ENCODE data around the gene TMC2.
"Not testable (repeated sequence)": the region's sequence is repeated elsewhere in the genome, so short reads cannot be mapped to it uniquely, and the experiment has no call there.

Gene TMC2, protein sequence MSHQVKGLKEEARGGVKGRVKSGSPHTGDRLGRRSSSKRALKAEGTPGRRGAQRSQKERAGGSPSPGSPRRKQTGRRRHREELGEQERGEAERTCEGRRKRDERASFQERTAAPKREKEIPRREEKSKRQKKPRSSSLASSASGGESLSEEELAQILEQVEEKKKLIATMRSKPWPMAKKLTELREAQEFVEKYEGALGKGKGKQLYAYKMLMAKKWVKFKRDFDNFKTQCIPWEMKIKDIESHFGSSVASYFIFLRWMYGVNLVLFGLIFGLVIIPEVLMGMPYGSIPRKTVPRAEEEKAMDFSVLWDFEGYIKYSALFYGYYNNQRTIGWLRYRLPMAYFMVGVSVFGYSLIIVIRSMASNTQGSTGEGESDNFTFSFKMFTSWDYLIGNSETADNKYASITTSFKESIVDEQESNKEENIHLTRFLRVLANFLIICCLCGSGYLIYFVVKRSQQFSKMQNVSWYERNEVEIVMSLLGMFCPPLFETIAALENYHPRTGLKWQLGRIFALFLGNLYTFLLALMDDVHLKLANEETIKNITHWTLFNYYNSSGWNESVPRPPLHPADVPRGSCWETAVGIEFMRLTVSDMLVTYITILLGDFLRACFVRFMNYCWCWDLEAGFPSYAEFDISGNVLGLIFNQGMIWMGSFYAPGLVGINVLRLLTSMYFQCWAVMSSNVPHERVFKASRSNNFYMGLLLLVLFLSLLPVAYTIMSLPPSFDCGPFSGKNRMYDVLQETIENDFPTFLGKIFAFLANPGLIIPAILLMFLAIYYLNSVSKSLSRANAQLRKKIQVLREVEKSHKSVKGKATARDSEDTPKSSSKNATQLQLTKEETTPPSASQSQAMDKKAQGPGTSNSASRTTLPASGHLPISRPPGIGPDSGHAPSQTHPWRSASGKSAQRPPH

GRCh38 chr20:2536560-2536986, at the start of gene TMC2:
TMC2 (plus strand) TSS chr20:2536573; CDS start chr20:2536622, 49 bp downstream.
- DNase-seq = no peak

- DNase-seq = not testable (repeated sequence)
Observed at GRCh38 chr20:2502808-2503384, 33.5 kb upstream of the TMC2 start.

GRCh38 chr20:2504803-2505202, 31.6 kb upstream of the TMC2 start:
- DNase-seq = not testable (repeated sequence)

GRCh38 chr20:2506426-2506825, 29.9 kb upstream of the TMC2 start:
- not testable (repeated sequence) for DNase-seq

DNA sequence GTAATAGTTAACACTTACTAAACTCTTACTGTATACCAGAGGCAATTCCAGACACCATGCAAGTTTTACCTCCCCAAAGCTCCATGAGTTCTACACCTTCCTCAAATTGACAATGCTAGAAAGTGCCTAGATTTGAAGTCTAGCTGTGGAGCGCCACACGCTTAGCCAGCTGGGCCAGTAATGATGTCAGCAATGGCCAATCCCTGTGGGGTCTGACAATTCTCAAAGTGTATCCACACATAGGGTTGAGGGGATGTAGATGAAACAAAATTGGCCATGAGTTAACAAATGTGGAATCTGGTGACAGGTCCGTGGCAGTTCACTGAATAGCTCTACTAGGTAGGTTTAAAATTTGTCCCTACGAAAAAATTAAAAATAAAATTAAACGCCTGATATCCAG, 28.9 kb upstream of the TMC2 start:
- DNase-seq = no peak

DNA sequence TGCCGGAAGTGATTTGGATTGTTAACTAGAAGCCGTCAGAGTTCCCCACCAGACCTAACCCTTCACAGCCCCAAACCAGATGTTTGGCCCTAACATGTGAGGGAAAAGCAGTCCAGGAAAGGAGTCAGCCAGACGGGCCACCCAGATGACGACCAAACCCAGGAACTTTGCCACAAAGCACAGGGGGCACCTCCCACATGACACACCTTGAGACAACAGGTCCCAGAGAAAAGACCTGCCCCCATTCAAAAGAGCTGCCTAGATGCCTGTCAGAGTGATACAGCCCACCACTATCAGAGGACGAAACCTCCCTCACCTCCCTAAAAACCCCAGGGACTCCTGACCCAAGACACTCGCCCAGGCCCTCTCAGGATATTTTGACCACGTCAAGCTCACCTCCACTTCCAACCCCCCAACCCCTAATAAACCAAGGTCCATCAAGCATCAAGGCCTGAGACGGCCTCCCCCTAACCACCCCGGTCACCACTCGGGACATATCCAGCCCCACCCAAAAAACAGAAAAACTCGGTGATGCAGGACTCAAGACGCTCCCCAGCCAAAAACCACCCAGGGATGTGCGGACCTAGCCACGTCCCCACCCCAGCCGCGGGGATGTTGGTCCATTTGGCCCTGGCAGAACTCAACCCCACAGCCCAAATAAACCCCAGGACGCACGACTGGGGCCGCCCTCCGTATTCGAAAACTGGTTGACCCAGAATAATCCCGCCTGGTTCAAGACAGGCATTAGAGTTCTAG, 28.3 kb upstream of the TMC2 start:
- DNase-seq = no peak

DNA sequence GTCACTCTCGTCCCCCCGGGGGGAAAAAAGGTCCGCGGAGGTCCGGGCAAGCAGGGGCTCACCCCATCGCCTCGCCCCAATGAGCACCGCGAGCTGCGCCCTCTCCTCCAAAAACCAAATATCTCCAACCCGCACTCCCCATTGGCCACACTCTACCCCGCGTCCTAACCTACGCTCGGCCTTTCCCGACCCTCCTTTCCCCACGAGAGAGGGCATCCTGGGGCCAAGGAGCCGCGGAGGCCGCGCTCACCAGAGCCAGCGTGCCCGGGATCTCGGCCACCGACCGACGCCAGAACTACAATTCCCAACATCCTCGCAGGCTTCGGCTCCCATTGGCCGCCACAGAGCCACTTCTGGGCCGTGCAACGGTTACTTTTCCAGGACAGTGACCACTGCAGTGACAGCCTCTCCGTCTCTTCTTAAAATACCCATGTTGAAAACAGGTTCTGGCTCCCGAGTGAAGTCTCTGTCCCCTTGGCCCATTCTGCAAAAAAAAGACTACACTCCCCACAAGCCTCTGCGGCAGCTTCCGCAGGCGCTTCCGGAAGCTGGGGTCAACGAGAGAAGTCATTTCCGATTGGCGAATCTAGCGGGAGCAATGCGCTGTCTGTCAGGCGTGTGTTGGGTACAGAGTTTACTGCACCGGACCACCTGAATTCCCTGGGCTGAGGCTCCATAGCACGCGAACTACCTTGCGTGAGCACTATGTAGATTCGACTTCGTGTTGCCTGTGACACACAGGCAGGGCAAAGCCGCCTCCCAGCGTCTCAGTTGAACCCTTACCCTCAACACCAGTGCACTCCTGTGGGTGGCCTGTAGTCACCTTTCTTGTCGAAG, 27.5 kb upstream of the TMC2 start, which contains the start of gene ZNF343:
TSS of gene ZNF343 (minus strand) at position 285 of the 837 bp plus-strand sequence. CDS start 15,020 bp downstream, outside the sequence.
- DNase-seq = peak; percentile 77 to 82

DNA sequence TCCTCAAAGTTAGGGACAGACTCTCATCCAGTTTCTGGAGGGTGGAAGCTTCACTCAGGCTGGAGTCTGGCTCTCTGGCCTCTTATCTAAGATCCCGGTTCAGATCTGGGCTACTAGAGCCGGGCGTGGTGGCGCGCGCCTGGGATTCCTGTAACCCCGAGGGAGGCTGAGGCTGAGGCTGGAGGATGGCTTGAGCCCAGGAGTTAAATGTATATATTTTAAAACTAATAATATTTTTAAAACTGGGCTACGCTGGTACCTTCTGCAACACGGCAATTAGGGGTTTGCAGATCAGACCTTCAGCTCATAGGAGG, 26.9 kb upstream of the TMC2 start:
- no peak for DNase-seq

DNA sequence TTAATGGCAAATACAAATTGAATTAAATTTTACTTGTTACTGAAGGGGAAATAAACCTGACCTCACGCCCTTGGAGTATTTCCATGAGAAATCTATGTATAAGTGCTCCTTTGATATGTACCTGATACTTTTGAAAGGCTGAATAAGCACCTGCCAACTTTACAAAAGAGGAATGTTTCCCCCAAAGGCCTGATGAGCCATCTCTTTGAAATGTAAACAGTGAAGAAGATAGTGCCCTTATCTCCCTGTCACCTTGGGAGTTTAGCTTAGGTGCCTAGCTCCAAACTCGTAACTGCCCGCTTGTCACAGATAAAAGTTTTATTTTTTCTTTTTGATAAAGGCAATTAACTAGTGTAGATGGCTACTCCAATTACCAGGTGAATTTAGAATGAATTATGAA, 26.6 kb upstream of the TMC2 start:
- no peak for DNase-seq

DNA sequence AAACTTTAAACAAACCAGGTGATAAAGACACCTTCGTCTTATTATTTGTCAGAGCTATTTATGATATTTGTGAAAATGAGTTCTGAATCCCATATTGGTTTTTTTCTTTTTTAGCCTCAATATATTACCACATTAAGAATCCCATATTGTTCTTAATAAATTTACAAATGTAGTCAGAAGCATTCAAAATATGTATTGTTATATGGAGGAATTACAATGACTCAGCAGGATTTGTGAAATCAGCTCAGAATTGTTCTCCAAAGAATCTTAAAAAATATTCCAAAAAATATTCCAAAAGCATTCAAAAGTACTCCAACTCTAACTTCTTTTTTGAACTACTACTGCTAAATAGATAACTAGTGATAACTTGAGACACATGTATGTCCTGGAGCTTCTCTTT, 21.2 kb upstream of the TMC2 start:
- DNase-seq = no peak

GRCh38 chr20:2516399-2516798, 20.0 kb upstream of the TMC2 start:
- no peak for DNase-seq

- no peak for DNase-seq
Observed at GRCh38 chr20:2518096-2518495, 18.3 kb upstream of the TMC2 start.

- DNase-seq = no peak
Observed at GRCh38 chr20:2518558-2518957, 17.8 kb upstream of the TMC2 start.

- DNase-seq = no peak
Observed at GRCh38 chr20:2519115-2519809, 17.1 kb upstream of the TMC2 start.

DNA sequence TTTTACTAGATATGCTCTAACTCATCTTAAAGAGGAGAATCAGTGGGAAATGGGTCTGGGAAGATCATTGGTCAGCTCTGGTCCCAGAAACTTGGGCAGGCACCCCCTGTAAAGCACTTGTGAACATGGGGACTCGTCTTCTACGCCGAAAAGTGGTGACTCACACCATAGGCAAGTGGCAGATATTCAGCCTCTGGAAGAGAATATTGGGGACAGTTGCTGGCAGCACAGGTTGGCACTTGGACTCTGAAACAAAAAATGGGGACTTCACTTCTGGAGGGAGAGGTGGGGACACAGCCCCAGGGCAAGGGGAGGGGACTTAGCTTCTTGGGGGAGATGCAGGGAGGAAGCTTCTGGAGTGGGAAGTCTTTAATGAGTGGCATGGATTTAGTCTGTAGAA, 15.8 kb upstream of the TMC2 start:
- DNase-seq = no peak

DNA sequence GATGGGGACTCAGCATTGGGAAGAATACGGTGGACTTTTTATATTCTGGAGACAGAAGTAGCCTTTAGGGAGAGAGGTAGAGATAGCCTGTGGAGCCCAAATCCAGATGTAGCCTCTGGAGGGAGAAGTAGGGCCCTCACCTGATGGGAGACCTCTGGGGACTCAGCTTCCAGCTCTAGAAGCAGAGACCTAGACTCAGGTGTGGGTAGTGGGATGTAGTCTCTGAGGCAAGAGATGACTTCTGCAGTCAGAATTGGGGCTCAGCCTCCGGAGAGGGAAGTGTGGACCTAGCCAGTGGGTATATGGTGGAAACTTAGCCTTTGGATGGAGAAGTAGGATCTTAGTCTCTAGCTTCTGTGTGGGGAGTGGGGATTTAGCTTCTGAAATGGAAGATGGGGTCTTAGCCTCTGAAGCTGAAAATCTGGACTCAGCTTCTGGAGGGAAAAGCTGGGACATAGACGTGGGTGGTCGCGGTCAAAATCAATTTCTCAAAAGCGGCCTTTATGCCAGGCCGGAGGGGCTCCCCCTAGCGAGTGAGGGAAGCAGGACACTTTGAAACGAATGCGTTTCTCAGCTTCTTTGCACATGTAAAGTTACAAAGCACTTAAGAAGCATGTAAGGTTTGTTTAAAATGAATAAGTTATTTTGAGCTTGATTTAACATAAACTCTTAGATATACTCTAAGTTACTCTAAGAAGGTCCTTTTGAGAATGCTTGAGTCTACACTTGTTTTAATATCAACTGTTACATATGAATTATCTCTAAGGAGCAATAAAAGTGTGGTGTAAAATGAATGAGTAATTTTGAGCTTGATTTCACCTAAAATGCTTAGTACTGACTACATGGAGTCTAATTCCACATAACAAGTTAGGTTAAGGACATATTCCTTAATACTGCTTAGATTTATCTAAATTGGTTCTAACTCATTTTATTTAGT, 14.7 kb upstream of the TMC2 start:
- DNase-seq = peak; percentile 37 to 63

DNA sequence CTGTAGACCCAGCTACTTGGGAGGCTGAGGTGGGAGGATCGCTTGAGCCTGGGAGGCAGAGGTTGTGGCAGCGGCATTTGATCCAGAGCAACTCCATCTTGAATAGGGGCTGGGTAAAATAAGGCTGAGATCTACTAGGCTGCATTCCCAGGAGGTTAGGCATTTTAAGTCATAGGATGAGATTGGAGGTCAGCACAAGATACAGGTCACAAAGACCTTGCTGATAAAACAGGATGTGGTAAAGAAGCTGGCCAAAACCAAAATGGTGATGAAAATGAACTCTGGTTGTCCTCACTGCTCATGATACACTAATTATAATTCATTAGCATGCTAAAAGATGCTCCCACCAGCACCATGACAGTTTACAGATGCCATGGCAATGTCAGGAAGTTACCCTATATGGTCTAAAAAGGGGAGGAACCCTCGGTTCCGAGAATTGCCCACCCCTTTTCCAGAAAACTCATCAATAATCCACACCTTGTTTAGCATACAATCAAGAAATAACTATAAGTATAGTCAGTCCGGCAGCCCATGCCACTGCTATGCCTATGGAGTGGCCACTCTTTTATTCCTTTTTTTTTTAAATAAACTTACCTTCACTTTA, 13.4 kb upstream of the TMC2 start:
- DNase-seq = peak in 1 of 2 donors; percentile 20

DNA sequence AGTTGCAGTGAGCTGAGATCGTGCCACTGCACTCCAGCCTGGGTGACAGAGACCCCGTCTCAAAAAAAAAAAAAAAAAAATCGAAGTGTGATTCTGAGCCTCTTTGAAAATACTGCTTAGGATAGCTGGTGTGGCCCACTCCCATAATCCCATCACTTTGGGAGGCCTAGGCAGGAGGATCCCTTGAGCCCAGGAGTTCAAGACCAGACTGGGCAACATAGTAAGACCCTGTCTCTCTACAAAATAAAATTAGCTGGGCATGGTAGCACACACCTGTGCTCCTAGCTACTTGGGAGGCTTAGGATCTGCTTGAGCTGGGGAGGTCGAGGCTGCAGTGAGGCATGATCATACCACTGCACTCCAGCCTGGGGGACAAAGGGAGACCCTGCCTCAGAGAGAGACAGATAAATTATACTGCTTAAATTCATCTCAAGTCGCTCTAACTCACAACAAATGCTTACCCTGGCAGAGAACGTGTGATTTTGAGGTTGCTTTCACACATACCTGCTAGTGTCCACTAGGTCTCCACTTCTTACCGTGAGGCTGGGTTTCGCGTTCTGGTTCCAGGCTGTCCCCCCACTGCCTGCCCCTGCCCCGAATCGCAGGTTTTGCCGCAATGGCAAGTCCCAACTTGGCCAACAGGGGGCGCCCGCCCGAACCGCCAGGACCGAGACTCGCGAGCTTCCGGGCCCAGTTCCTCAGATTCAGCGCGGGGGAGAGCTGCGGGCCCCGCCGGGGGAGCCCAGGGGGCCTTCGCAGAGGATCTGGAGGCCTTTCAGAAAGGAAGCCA, 12.3 kb upstream of the TMC2 start:
- DNase-seq = peak; percentile 89 to 92
